HepG2 (cell line): ENCODE results near the gene VPS25. TPM values are rescaled to one million over a fixed set of nuclear protein-coding genes. Genes with fewer than 3 reads are reported as not detected.
A peak's percentile ranks its signal among the peaks of the same experiment; 100 is the strongest.

Experiments
- ARNT2 ChIP-seq: sonication (generic); formaldehyde crosslinking; IDR thresholded peaks from 2 replicates; pipeline ENCODE4 v1.8.0; 2022; ENCODE audit warnings: mild to moderate bottlenecking, low read depth, missing genetic modification reagents, moderate library complexity
- DNMT3B ChIP-seq: conservative IDR thresholded peaks from 2 replicates; pipeline ENCODE4 v1.6.1; 2016; ENCODE audit warnings: missing biosample characterization, control low read depth
- ERF ChIP-seq: IDR thresholded peaks from 2 replicates; pipeline ENCODE4 v1.6.1; 2018; ENCODE audit warnings: missing biosample characterization, missing genetic modification reagents
- FOXA3 ChIP-seq: IDR thresholded peaks from 2 replicates; pipeline ENCODE4 v1.6.1; 2016; ENCODE audit warnings: missing genetic modification reagents, missing compliant biosample characterization
- GABPA ChIP-seq, 2 experiments: IDR thresholded peaks; 2 replicates each; pipeline ENCODE4 v1.6.1; 2011 to 2016; ENCODE audit warnings: low read depth in 2 of 2, low read length in 1 of 2, missing biosample characterization in 1 of 2, missing genetic modification characterization in 1 of 2
- HNRNPLL ChIP-seq: fragments of 200-400 bp; formaldehyde crosslinking; IDR thresholded peaks from 2 replicates; pipeline ENCODE4 v1.6.1; 2017; ENCODE audit warnings: mild to moderate bottlenecking, low read depth, low read length; ENCODE audit not compliant: poor library complexity, severe bottlenecking
- KDM5A ChIP-seq: fragments of 200-600 bp; sonication (generic); IDR thresholded peaks from 2 replicates; pipeline ENCODE4 v1.7.0; 2018; ENCODE audit warnings: antibody characterized with exemption, mild to moderate bottlenecking, low read length, borderline replicate concordance
- MXD4 ChIP-seq: IDR thresholded peaks from 2 replicates; pipeline ENCODE4 v1.6.1; 2016; ENCODE audit warnings: mild to moderate bottlenecking, missing biosample characterization, missing genetic modification reagents
- NFE2L1 ChIP-seq: sonication (generic); formaldehyde crosslinking; IDR thresholded peaks from 2 replicates; pipeline ENCODE4 v1.4.0; 2020; ENCODE audit warnings: missing genetic modification reagents, mild to moderate bottlenecking, borderline replicate concordance
- PTBP1 ChIP-seq: fragments of 200-400 bp; formaldehyde crosslinking; IDR thresholded peaks from 2 replicates; pipeline ENCODE4 v1.6.1; 2018; ENCODE audit warnings: low read length, low read depth; ENCODE audit not compliant: poor library complexity, severe bottlenecking
- RBM22 ChIP-seq: fragments of 200-400 bp; formaldehyde crosslinking; optimal IDR thresholded peaks from 2 replicates; pipeline ENCODE3; 2017; ENCODE audit warnings: mild to moderate bottlenecking, low read length, moderate library complexity
- THAP11 ChIP-seq: IDR thresholded peaks from 2 replicates; pipeline ENCODE4 v1.6.1; 2016; ENCODE audit warnings: missing biosample characterization, missing genetic modification reagents
- U2AF1 ChIP-seq: fragments of 200-400 bp; formaldehyde crosslinking; optimal IDR thresholded peaks from 2 replicates; pipeline ENCODE3; 2017; ENCODE audit warnings: mild to moderate bottlenecking, low read depth, low read length
- XRCC5 ChIP-seq: fragments of 200-400 bp; formaldehyde crosslinking; optimal IDR thresholded peaks from 2 replicates; pipeline ENCODE3; 2017; ENCODE audit warnings: mild to moderate bottlenecking, low read length
- ZEB1 ChIP-seq: IDR thresholded peaks from 2 replicates; pipeline ENCODE4 v1.6.1; 2012; ENCODE audit warnings: mild to moderate bottlenecking, low read depth, inconsistent platforms; ENCODE audit not compliant: insufficient replicate concordance
- polyA plus RNA-seq, 8 experiments: library from polyadenylated mRNA; depleted of rRNA in 3 of 8; stranded (reverse) in 7 of 8; unstranded in 1 of 8; fragments of >200 nt; fragmentation: Illumina TruSeq in 4 of 8; extraction: Trizol in 4 of 8; gene quantifications; 2 replicates each; pipeline versions ENCODE4 v1.2.1 to v1.2.3, GENCODE V29; 2011 to 2016; ENCODE audit warnings: low read depth in 4 of 8, missing spikeins in 1 of 8, mixed read lengths in 1 of 8; ENCODE audit not compliant: insufficient read depth in 1 of 8
- total RNA-seq, 5 experiments: library from RNA; depleted of rRNA; stranded (reverse); fragments of >200 nt; fragmentation: Illumina TruSeq; extraction: Trizol; gene quantifications; 2 replicates each; pipeline ENCODE4 v1.2.3, GENCODE V29; 2016; ENCODE audit warnings: low read depth in 1 of 5
- TF ChIP-seq, protein P1 (sequence below): IDR thresholded peaks from 2 replicates; pipeline ENCODE4 v1.4.0; 2020; ENCODE audit warnings: mild to moderate bottlenecking, missing genetic modification reagents
- TF ChIP-seq, protein P2 (sequence below): sonication (generic); formaldehyde crosslinking; IDR thresholded peaks from 2 replicates; pipeline ENCODE4 v1.4.0; 2020; ENCODE audit warnings: mild to moderate bottlenecking, missing genetic modification reagents
- TF ChIP-seq, protein P3 (sequence below): IDR thresholded peaks from 2 replicates; pipeline ENCODE4 v1.6.1; 2012; ENCODE audit warnings: low read depth, low read length, improper control_type of control experiment
- TF ChIP-seq, protein P4 (sequence below): sonication (generic); formaldehyde crosslinking; IDR thresholded peaks from 2 replicates; pipeline ENCODE4 v1.8.1; 2023; ENCODE audit warnings: mild to moderate bottlenecking, inconsistent platforms, moderate library complexity, missing genetic modification reagents, borderline replicate concordance
- TF ChIP-seq, protein P5 (sequence below): sonication (generic); formaldehyde crosslinking; IDR thresholded peaks from 2 replicates; pipeline ENCODE4 v1.5.0; 2020; ENCODE audit warnings: missing genetic modification reagents, mild to moderate bottlenecking, borderline replicate concordance

VPS25 gene
- total and polyA plus RNA-seq, 2 of the 13 experiments (the other 11 are each of a cell fraction or from before 2014, with no cell fraction given) = 161 to 249 TPM

DNA sequence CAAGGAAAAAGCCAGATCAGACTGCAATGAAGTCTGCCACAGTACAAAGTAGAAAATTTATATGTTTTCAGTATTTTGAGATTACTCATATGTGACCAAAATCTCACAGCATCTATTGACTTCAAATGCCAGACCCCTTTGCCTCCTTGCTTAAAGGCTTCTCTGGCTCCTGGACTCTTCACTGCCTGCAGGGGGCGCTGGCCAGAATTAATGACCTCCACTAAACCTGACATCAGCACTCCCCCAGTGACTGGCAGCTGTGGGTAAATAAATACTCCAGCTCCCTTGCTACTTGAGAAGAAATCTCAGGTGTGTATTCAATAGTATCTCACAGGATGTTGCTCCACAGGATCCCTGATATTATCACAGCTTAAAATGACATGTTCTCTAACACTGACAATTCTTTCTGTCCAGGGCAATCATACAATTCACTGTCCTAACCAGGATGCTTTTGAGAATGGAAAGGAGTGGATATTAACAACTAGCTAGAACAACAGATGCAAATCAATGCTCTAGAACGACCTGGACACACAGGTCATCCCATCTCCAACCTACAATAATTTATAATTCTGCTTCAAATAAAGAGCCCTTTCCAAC lies 46.8 kb downstream of the VPS25 start (continued):
- TF ChIP-seq, protein P1, sequence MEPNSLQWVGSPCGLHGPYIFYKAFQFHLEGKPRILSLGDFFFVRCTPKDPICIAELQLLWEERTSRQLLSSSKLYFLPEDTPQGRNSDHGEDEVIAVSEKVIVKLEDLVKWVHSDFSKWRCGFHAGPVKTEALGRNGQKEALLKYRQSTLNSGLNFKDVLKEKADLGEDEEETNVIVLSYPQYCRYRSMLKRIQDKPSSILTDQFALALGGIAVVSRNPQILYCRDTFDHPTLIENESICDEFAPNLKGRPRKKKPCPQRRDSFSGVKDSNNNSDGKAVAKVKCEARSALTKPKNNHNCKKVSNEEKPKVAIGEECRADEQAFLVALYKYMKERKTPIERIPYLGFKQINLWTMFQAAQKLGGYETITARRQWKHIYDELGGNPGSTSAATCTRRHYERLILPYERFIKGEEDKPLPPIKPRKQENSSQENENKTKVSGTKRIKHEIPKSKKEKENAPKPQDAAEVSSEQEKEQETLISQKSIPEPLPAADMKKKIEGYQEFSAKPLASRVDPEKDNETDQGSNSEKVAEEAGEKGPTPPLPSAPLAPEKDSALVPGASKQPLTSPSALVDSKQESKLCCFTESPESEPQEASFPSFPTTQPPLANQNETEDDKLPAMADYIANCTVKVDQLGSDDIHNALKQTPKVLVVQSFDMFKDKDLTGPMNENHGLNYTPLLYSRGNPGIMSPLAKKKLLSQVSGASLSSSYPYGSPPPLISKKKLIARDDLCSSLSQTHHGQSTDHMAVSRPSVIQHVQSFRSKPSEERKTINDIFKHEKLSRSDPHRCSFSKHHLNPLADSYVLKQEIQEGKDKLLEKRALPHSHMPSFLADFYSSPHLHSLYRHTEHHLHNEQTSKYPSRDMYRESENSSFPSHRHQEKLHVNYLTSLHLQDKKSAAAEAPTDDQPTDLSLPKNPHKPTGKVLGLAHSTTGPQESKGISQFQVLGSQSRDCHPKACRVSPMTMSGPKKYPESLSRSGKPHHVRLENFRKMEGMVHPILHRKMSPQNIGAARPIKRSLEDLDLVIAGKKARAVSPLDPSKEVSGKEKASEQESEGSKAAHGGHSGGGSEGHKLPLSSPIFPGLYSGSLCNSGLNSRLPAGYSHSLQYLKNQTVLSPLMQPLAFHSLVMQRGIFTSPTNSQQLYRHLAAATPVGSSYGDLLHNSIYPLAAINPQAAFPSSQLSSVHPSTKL (CRISPR knock-in tag) = 0 out of 2 replicates have a peak, but pooled peaks have one; percentile 27
- TF ChIP-seq PTBP1 = no peak
- TF ChIP-seq DNMT3B (CRISPR knock-in tag) = 0 out of 2 replicates have a peak, but pooled peaks have one; percentile 45
- TF ChIP-seq THAP11 = peak; percentile 65; the same call in 1 of the 2 replicates
- TF ChIP-seq FOXA3 (CRISPR knock-in tag) = peak; percentile 31; the same call in 1 of the 2 replicates
- no peak for TF ChIP-seq ARNT2 (CRISPR knock-in tag)
- peak; percentile 43 for TF ChIP-seq RBM22
- TF ChIP-seq, protein P2, sequence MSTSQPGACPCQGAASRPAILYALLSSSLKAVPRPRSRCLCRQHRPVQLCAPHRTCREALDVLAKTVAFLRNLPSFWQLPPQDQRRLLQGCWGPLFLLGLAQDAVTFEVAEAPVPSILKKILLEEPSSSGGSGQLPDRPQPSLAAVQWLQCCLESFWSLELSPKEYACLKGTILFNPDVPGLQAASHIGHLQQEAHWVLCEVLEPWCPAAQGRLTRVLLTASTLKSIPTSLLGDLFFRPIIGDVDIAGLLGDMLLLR = no peak
- TF ChIP-seq, protein P3, sequence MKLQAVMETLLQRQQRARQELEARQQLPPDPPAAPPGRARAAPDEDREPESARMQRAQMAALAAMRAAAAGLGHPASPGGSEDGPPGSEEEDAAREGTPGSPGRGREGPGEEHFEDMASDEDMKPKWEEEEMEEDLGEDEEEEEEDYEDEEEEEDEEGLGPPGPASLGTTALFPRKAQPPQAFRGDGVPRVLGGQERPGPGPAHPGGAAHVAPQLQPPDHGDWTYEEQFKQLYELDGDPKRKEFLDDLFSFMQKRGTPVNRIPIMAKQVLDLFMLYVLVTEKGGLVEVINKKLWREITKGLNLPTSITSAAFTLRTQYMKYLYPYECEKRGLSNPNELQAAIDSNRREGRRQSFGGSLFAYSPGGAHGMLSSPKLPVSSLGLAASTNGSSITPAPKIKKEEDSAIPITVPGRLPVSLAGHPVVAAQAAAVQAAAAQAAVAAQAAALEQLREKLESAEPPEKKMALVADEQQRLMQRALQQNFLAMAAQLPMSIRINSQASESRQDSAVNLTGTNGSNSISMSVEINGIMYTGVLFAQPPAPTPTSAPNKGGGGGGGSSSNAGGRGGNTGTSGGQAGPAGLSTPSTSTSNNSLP = peak; percentile 72
- TF ChIP-seq ERF (CRISPR knock-in tag) = 0 out of 2 replicates have a peak, but pooled peaks have one; percentile 18
- no peak for TF ChIP-seq NFE2L1 (CRISPR knock-in tag)
- TF ChIP-seq KDM5A = 0 out of 2 replicates have a peak, but pooled peaks have one; percentile 14
- TF ChIP-seq, protein P4, sequence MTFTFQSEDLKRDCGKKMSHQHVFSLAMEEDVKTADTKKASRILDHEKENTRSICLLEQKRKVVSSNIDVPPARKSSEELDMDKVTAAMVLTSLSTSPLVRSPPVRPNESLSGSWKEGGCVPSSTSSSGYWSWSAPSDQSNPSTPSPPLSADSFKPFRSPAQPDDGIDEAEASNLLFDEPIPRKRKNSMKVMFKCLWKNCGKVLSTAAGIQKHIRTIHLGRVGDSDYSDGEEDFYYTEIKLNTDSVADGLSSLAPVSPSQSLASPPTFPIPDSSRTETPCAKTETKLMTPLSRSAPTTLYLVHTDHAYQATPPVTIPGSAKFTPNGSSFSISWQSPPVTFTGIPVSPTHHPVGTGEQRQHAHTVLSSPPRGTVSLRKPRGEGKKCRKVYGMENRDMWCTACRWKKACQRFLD (CRISPR knock-in tag) = no peak
- no peak for TF ChIP-seq GABPA (IDR thresholded peaks at IDR 0.05; ENCODE audit: low read depth, low read length)
- TF ChIP-seq GABPA (CRISPR knock-in tag; IDR thresholded peaks at IDR 0.05; ENCODE audit: low read depth) = peak; percentile 47; the same call in 1 of the 2 replicates
- no peak for TF ChIP-seq U2AF1
- TF ChIP-seq, protein P5, sequence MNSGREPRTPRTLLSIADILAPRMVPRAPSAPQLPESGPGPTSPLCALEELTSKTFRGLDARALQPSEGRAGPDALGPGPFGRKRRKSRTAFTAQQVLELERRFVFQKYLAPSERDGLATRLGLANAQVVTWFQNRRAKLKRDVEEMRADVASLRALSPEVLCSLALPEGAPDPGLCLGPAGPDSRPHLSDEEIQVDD (CRISPR knock-in tag) = no peak
- TF ChIP-seq ZEB1 = no peak
- TF ChIP-seq HNRNPLL = no peak
- TF ChIP-seq MXD4 (CRISPR knock-in tag) = peak; percentile 53; the same call in 1 of the 2 replicates
- peak; percentile 90 for TF ChIP-seq XRCC5
